CD4-positive, alpha-beta memory T cell (primary cell): ENCODE measurements around the gene C15orf62. TPM values are rescaled to one million over a fixed set of nuclear protein-coding genes. Genes with fewer than 3 reads are reported as not detected.
A peak's percentile ranks its signal among the peaks of the same experiment; 100 is the strongest.

Experiments used
- CTCF ChIA-PET: fragments of 350-600 bp; sonication (Branson Sonifier 250); formaldehyde crosslinking; loops from one replicate; lab custom pipeline; 2021; ENCODE audit warnings: inconsistent platforms; ENCODE audit not compliant: partially characterized antibody; lab: Charles Lee
- POLR2A ChIA-PET: fragments of 350-600 bp; sonication (Branson Sonifier 250); formaldehyde crosslinking; loops from one replicate; lab custom pipeline; 2021; ENCODE audit not compliant: partially characterized antibody; lab: Charles Lee
- DNase-seq, 5 donors: peaks; one replicate each; pipeline versions ENCODE4 v3.0.0 to v3.0.0-alpha.2; 2020 to 2022; ENCODE audit warnings: mixed read lengths in 1 of 5
- H3K27ac ChIP-seq: one replicate; pipeline ENCODE4 v1.7.0; 2013; ENCODE audit warnings: low read depth, low read length
- H3K27me3 ChIP-seq: 2 replicates; pipeline ENCODE4 v1.7.0; 2013; ENCODE audit warnings: mild to moderate bottlenecking, low read length, moderate library complexity; ENCODE audit not compliant: insufficient read depth
- H3K36me3 ChIP-seq: 2 replicates; pipeline ENCODE4 v1.7.0; 2013; ENCODE audit warnings: mild to moderate bottlenecking, low read length, moderate library complexity; ENCODE audit not compliant: insufficient read depth
- H3K4me1 ChIP-seq: 2 replicates; pipeline ENCODE4 v1.7.0; 2013; ENCODE audit warnings: mild to moderate bottlenecking, low read length, moderate library complexity; ENCODE audit not compliant: insufficient read depth
- H3K4me3 ChIP-seq, 2 donors: one replicate each; pipeline ENCODE4 v1.7.0; 2013; ENCODE audit warnings: low read length in 2 of 2, mild to moderate bottlenecking in 1 of 2
- H3K9me3 ChIP-seq, 2 donors: one replicate each; pipeline ENCODE4 v1.7.0; 2013; ENCODE audit warnings: low read length in 2 of 2, control low read depth in 1 of 2; ENCODE audit not compliant: control insufficient read depth in 1 of 2
- H3K27ac Mint-ChIP-seq, 7 donors: one replicate each; pipeline ENCODE4 v1.8.0; 2020 to 2021; ENCODE audit warnings: mixed read lengths in 7 of 7, mild to moderate bottlenecking in 6 of 7, inconsistent platforms in 3 of 7, moderate library complexity in 3 of 7
- H3K27me3 Mint-ChIP-seq, 2 donors: one replicate each; pipeline ENCODE4 v1.8.0; 2020 to 2021; ENCODE audit warnings: mixed read lengths in 2 of 2
- H3K36me3 Mint-ChIP-seq, 2 donors: one replicate each; pipeline ENCODE4 v1.8.0; 2020 to 2021; ENCODE audit warnings: mixed read lengths in 2 of 2, inconsistent platforms in 1 of 2, mild to moderate bottlenecking in 1 of 2
- H3K4me1 Mint-ChIP-seq, 4 donors: one replicate each; pipeline ENCODE4 v1.8.0; 2020 to 2021; ENCODE audit warnings: mixed read lengths in 4 of 4, mild to moderate bottlenecking in 1 of 4
- H3K4me3 Mint-ChIP-seq, 8 donors: one replicate each; pipeline ENCODE4 v1.8.0; 2020 to 2021; ENCODE audit warnings: mixed read lengths in 8 of 8, mild to moderate bottlenecking in 7 of 8, moderate library complexity in 6 of 8, inconsistent platforms in 3 of 8
- H3K9me3 Mint-ChIP-seq, 8 donors: one replicate each; pipeline ENCODE4 v1.8.0; 2020 to 2021; ENCODE audit warnings: mixed read lengths in 8 of 8, mild to moderate bottlenecking in 5 of 8, inconsistent platforms in 3 of 8, moderate library complexity in 1 of 8
- intact Hi-C: fragments of 100-400 bp; cut with micrococcal nuclease; formaldehyde crosslinking; loops from one replicate; pipeline ENCODE4 v1.15.1; 2023
- polyA plus RNA-seq, 2 donors: library from polyadenylated mRNA; unstranded; fragments of 300-500 nt; fragmentation: Illumina TruSeq; gene quantifications; one replicate each; pipeline ENCODE4 v1.2.3, GENCODE V29; 2021
- total RNA-seq, 2 experiments: library from RNA; stranded (reverse); gene quantifications; one replicate each; pipeline ENCODE4 v1.2.3, GENCODE V29; 2021

The C15orf62 gene
- total and polyA plus RNA-seq, 4 experiments from 2014 or later, result 0.24 to 3.5 (median 1.9) TPM

DNA sequence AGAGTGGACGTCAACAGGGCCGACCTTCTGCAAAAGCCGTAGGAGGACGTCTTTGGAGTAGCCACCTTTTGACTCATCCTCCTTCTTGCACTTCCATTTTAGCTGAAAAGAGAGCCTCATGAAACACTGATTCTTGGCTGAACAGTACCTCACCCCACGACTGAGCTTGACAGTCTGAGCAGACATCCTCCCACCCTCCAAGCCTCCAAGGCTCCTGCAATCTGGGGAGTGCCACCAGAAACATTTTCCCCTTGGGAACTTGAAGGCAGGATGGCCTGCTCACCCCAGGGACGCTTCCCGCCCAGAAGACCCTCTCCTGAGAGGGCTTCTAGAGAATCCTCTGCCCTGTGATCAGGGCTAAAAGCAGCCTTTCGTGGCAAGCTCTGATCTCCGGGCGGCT lies 5.2 kb downstream of the C15orf62 start:
- Mint-ChIP-seq H3K27me3 (no peaks in the 10 kb centered on the region), H3K27ac (peak overlapping the region in 1 of 7 donors; percentile 32), H3K36me3 (peaks cover 18 to 49% of the 10 kb centered on the region in 2 donors), H3K4me3 (no peak overlapping the region), H3K4me1 (peaks cover 3 to 14% (median 7%) of the 10 kb centered on the region in 4 donors), H3K9me3 (peaks cover 0 to 2% (median 0%) of the 10 kb centered on the region in 8 donors)
- no peak overlapping the region for H3K4me3 ChIP-seq
- DNase-seq, result no peak
- intact Hi-C loops, result no loop called here
- H3K27ac ChIP-seq, result no peak overlapping the region
- H3K36me3 ChIP-seq, result peaks cover 61% of the 10 kb centered on the region
- H3K27me3 ChIP-seq, result no peaks in the 10 kb centered on the region
- ChIA-PET CTCF (interaction anchor here (1.4 kb wide), 1 partner anchor 10 kb away, joined by 8 read pairs; no protein-coding TSS in a partner anchor), POLR2A (no interaction called here)
- H3K4me1 ChIP-seq, result peaks cover 6% of the 10 kb centered on the region
- no peaks in the 10 kb centered on the region for H3K9me3 ChIP-seq

DNA sequence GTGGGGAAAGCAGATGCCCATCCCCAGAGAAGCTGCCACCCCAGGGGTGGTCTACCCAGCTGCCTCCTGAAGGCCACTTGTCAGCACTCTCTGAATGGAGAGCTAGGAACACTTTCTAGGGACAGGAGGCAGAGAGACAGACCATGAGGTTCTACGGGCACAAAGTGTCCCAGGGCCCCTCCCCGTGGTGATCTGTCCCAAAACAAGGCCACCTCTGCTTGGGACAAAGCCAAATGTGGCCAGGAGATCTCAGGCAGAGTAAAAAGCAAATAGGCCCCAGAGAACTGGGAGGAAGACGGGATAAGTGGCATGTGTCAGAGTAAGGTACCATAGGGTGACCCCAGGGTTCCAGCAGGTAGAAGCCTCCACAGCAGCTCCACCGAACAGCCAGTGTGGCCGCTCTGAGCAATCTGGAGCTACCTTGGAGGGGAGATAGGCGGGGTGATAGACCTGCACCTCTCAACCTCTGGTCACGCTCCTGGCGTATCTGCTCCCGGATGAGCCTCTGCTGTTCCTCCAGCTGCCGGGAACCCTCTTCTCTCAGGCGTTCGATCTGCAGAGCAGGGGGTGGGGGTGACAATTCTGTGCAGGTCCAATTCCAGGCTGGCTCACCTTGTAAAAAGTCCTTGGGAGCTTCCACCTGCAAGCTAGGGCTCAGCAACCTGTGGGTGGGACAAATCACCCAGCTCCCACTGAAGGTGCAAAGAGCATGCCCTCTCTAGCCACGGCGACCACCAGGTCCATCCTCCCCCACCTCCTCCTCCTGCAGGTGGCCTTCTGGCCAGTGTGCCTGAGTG lies 6.2 kb downstream of the C15orf62 start:
- ChIA-PET CTCF (interaction anchor here (1.4 kb wide), 1 partner anchor 9 kb away, joined by 8 read pairs; no protein-coding TSS in a partner anchor), POLR2A (interaction anchor here (0.6 to 1.7 kb wide), 3 partner anchors 11 to 12 kb away, joined by 3 to 7 read pairs (median 3); partner anchors contain the start of gene GCHFR)
- H3K27ac Mint-ChIP-seq, result peak overlapping the region in 1 of 7 donors; percentile 76
- no peaks in the 10 kb centered on the region for H3K9me3 ChIP-seq
- peaks cover 6% of the 10 kb centered on the region for H3K4me1 ChIP-seq
- H3K4me3 ChIP-seq, result no peak overlapping the region
- DNase-seq, result no peak
- intact Hi-C loops, result no loop called here
- H3K27ac ChIP-seq, result no peak overlapping the region
- peaks cover 64% of the 10 kb centered on the region for H3K36me3 ChIP-seq
- no peaks in the 10 kb centered on the region for H3K27me3 ChIP-seq
- peaks cover 18 to 50% of the 10 kb centered on the region in 2 donors for H3K36me3 Mint-ChIP-seq
- peaks cover 3 to 11% (median 6%) of the 10 kb centered on the region in 4 donors for H3K4me1 Mint-ChIP-seq
- peaks cover 0 to 2% (median 0%) of the 10 kb centered on the region in 8 donors for H3K9me3 Mint-ChIP-seq
- H3K4me3 Mint-ChIP-seq, result no peak overlapping the region
- H3K27me3 Mint-ChIP-seq, result no peaks in the 10 kb centered on the region

DNA sequence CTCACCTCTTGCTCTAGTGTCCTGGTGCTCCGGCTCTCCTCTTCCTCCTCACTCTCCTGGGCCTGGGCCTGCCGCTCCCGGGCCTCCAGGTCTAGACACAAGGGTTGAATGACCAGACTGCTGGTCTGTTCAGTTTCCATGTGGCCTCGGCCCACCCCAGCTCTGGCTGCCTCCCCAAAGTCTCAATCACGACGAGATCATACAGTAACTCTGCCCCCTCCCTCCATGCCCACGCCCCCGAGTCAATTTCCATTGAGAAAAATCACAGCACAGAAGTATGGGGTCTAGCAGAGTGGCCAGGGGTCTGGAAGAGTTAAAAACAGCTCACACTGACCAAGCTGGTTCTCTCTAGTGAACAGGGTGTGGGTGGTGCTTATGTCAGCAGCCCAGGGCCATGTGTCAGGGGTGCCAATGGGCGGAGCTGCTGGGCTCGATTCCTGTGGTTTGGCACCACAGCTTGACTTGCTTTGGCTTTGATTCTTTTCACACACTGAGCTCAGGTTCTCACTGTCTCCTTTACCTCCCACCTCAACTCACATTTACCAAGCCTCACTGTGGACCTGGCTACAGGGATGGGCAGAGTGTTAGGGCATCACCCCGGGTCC lies 6.9 kb downstream of the C15orf62 start:
- Histone ChIP-seq H3K27me3 (no peaks in the 10 kb centered on the region), H3K4me3 (no peak overlapping the region), H3K4me1 (peaks cover 6% of the 10 kb centered on the region), H3K36me3 (peaks cover 64% of the 10 kb centered on the region), H3K9me3 (no peaks in the 10 kb centered on the region), H3K27ac (no peak overlapping the region)
- H3K4me1 Mint-ChIP-seq, result peaks cover 3 to 7% (median 6%) of the 10 kb centered on the region in 4 donors
- H3K27me3 Mint-ChIP-seq, result no peaks in the 10 kb centered on the region
- intact Hi-C loops, result no loop called here
- ChIA-PET POLR2A (interaction anchor here (0.6 to 1.7 kb wide), 3 partner anchors 11 to 13 kb away, joined by 3 to 7 read pairs (median 3); partner anchors contain the start of gene GCHFR), CTCF (interaction anchor here (1.4 kb wide), 1 partner anchor 9 kb away, joined by 8 read pairs; no protein-coding TSS in a partner anchor)
- H3K9me3 Mint-ChIP-seq, result peaks cover 0 to 2% (median 0%) of the 10 kb centered on the region in 8 donors
- H3K4me3 Mint-ChIP-seq, result peak overlapping the region in 1 of 8 donors; percentile 34
- H3K36me3 Mint-ChIP-seq, result peaks cover 18 to 50% of the 10 kb centered on the region in 2 donors
- H3K27ac Mint-ChIP-seq, result peak overlapping the region in 3 of 7 donors; percentile 60 to 84 (median 76)
- peak in 3 of 5 donors; percentile 20 to 48 (median 25) for DNase-seq

DNA sequence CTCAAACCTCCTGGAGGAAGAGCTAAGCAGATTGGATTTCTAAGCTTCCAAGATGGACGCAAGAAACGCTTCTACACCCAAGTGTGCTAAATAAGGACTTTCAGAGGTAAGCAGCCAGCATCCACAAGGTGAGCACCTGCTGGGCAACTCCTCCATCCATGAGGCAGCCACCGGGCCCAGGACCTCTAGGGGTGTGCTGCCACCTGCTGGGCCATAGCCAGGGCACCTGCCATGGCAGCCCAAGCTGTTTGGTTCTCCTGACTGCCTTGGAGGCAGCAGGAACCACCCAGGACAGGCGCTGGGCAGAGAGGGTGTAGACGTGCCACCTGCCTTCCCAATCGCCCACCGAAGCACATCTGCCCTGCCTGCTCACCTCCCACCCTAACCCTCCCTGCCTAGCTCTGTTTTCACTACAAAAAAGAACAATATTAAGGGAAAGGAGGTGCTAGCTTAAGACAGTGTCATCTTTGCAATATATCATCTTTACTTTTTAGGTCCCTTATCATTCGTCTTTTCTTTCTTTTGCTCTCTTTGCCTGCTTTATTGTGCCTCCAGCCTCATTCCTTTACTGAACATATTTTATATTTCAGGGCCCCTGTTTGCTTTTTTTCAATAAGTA lies 12.9 kb downstream of the C15orf62 start:
- Histone ChIP-seq H3K4me3 (no peak overlapping the region), H3K36me3 (peaks cover 22% of the 10 kb centered on the region), H3K27ac (no peak overlapping the region), H3K9me3 (no peaks in the 10 kb centered on the region), H3K27me3 (no peaks in the 10 kb centered on the region), H3K4me1 (peaks cover 12% of the 10 kb centered on the region)
- CTCF ChIA-PET, result interaction anchor here (0.6 to 7.9 kb wide), 41 partner anchors 8 to 401 kb away, joined by 3 to 120 read pairs (median 5); partner anchors contain the start of genes C15orf62, CCDC32, DNAJC17 and GCHFR
- Mint-ChIP-seq H3K9me3 (no peaks in the 10 kb centered on the region), H3K36me3 (peaks cover 3 to 16% of the 10 kb centered on the region in 2 donors), H3K27me3 (no peaks in the 10 kb centered on the region), H3K4me1 (peaks cover 13 to 24% (median 17%) of the 10 kb centered on the region in 4 donors), H3K4me3 (no peak overlapping the region), H3K27ac (peak overlapping the region in 3 of 7 donors; percentile 23 to 73 (median 70))
- intact Hi-C loops, result loop anchor here (1.0 to 5.0 kb wide), 5 partner anchors 18 to 263 kb away; partner anchors contain the start of gene GCHFR
- DNase-seq, result peak; percentile 74 to 79 (median 75)
- POLR2A ChIA-PET, result interaction anchor here (1.5 to 1.9 kb wide), 3 partner anchors 19 to 193 kb away, joined by 4 to 8 read pairs (median 5); partner anchors contain the start of genes GCHFR and RAD51

DNA sequence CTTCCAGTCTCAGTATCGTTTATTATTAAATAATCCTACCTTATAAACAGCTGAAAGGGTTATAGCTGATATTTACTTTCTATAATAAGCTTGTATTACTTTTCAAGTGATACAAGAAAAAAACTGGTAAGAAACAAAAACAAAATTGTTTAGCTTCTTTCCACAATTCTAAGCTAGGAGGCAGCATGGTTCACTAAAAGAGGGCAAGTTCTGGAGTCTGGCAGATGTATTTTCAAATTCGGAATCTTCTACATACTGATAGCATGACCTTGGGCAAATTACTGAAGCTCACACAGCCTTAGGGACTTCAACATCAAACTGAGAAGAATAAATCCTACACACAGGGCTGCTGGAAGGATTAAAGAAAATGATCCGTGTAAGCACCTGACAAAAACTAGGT lies 15.4 kb downstream of the C15orf62 start:
- no peaks in the 10 kb centered on the region for H3K9me3 ChIP-seq
- intact Hi-C loops, result no loop called here
- no peaks in the 10 kb centered on the region for H3K27me3 Mint-ChIP-seq
- no peak overlapping the region for H3K4me3 ChIP-seq
- no peaks in the 10 kb centered on the region for H3K27me3 ChIP-seq
- ChIA-PET CTCF (interaction anchor here (0.7 to 7.9 kb wide), 9 partner anchors 9 to 196 kb away, joined by 3 to 120 read pairs (median 5); no protein-coding TSS in a partner anchor), POLR2A (no interaction called here)
- no peaks in the 10 kb centered on the region for H3K9me3 Mint-ChIP-seq
- peaks cover 23% of the 10 kb centered on the region for H3K4me1 ChIP-seq
- DNase-seq, result no peak
- no peak overlapping the region for H3K27ac Mint-ChIP-seq
- H3K27ac ChIP-seq, result no peak overlapping the region
- H3K36me3 Mint-ChIP-seq, result peaks cover 0 to 10% of the 10 kb centered on the region in 2 donors
- H3K36me3 ChIP-seq, result peaks cover 1% of the 10 kb centered on the region
- H3K4me1 Mint-ChIP-seq, result peaks cover 20 to 34% (median 27%) of the 10 kb centered on the region in 4 donors
- H3K4me3 Mint-ChIP-seq, result no peak overlapping the region

DNA sequence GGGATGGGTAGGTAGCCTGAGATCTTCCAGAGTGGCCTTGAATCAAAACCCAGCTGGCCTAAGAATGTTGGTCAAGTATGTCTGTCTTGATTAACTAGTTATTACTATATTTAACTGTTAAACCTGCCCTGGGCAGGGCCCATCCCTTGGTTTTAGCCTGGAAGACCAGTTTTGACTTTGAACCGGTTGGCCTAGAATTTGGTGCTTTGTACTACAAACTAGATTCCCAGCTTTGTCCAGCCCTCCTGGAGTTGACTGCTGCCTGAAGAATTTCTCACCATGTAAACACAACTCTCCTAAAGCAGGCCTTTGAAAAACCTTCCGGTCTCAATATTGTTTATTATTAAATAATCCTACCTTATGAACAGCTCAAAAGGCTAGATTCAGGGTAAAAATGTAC lies 16.0 kb downstream of the C15orf62 start:
- H3K4me1 Mint-ChIP-seq, result peaks cover 20 to 34% (median 27%) of the 10 kb centered on the region in 4 donors
- ChIA-PET CTCF (interaction anchor here (0.7 to 7.9 kb wide), 9 partner anchors 10 to 196 kb away, joined by 3 to 120 read pairs (median 4); partner anchors contain the start of genes DNAJC17 and ZFYVE19), POLR2A (no interaction called here)
- H3K4me1 ChIP-seq, result peaks cover 23% of the 10 kb centered on the region
- peaks cover 0 to 8% of the 10 kb centered on the region in 2 donors for H3K36me3 Mint-ChIP-seq
- no peaks in the 10 kb centered on the region for H3K9me3 ChIP-seq
- no peak overlapping the region for H3K27ac ChIP-seq
- H3K36me3 ChIP-seq, result no peaks in the 10 kb centered on the region
- H3K27ac Mint-ChIP-seq, result no peak overlapping the region
- no peak overlapping the region for H3K4me3 Mint-ChIP-seq
- H3K27me3 Mint-ChIP-seq, result no peaks in the 10 kb centered on the region
- intact Hi-C loops, result loop anchor here (2.0 kb wide), 1 partner anchor 21 kb away; the partner anchor contains the start of genes DNAJC17 and ZFYVE19
- H3K9me3 Mint-ChIP-seq, result no peaks in the 10 kb centered on the region
- no peak overlapping the region for H3K4me3 ChIP-seq
- H3K27me3 ChIP-seq, result no peaks in the 10 kb centered on the region
- DNase-seq, result no peak
